Measurements from ENCODE around the gene GNG3. TPM values are rescaled to one million over a fixed set of nuclear protein-coding genes. Genes with fewer than 3 reads are reported as not detected.

The GNG3 gene
- total RNA-seq, 1 donor from 2014 or later, result not detected

DNA sequence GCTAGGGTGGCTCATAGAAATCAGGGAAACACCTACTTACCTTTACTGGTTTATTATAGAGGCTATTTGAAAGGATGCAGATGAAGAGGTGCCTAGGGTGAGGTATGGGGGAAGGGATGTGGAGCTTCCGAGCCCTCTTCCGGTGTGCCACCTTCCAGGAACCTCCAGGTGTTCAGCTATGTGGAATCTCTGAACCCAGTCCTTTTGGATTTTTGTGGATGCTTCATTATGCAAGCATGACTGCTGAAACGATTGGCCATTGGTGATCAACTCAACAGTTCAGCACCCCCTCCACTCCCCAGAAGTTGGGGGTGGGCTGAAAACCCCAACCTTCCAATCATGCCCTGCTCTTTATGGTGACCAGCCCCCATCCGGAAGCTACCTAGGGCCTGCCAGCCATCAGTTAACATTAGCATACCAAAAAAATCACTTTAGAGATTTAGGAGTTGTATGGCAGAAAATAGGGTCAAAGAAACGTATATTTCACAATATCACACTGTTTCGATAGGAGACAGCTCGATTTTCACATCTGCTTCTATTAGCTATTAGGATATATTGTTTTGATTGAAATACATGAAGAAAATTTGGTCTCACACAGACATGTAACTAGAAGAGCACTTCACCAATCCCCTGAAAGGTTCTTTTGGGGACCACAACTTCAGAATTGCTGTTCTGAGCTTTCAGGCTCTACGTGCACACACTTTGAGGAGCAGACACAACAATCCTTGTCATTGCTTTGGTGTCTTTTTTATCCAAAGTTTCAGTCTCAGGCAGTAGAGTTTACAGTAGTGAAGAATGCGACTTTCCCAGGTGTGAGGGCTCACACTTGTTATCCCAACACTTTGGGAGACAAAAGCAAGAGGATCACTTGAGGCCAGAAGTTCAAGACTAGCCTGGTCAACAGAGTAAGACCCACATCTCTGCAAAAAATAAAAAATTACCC, 50.6 kb downstream of the GNG3 start:
- H3K4me3 ChIP-seq, result no peak overlapping the region
- ATAC-seq, result no peak

More for the DNA sequence above, 50.6 kb downstream of the GNG3 start:
- Histone ChIP-seq H3K36me3 (no peaks in the 10 kb centered on the region), H3K4me1 (peaks cover 22% of the 10 kb centered on the region), H3K27ac (no peak overlapping the region), H3K9me3 (no peaks in the 10 kb centered on the region), H3K27me3 (ENCODE audit: low read depth) (no peaks in the 10 kb centered on the region)
- TF ChIP-seq, protein P1, sequence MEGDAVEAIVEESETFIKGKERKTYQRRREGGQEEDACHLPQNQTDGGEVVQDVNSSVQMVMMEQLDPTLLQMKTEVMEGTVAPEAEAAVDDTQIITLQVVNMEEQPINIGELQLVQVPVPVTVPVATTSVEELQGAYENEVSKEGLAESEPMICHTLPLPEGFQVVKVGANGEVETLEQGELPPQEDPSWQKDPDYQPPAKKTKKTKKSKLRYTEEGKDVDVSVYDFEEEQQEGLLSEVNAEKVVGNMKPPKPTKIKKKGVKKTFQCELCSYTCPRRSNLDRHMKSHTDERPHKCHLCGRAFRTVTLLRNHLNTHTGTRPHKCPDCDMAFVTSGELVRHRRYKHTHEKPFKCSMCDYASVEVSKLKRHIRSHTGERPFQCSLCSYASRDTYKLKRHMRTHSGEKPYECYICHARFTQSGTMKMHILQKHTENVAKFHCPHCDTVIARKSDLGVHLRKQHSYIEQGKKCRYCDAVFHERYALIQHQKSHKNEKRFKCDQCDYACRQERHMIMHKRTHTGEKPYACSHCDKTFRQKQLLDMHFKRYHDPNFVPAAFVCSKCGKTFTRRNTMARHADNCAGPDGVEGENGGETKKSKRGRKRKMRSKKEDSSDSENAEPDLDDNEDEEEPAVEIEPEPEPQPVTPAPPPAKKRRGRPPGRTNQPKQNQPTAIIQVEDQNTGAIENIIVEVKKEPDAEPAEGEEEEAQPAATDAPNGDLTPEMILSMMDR (IDR thresholded peaks at IDR 0.05), result no peak
- intact Hi-C loops (cut with DNase I), result no loop called here
- DNase-seq, result no peak

Other genes starting within 250 kb of the GNG3 start
- gene AHNAK, start 160.9 kb upstream of the GNG3 start, total RNA-seq, result 809 TPM
- 899 TPM for gene EEF1G, start 133.8 kb upstream of the GNG3 start, total RNA-seq
- 15.8 TPM for gene TUT1, start 116.2 kb upstream of the GNG3 start, total RNA-seq
- 68.4 TPM for gene MTA2, start 105.8 kb upstream of the GNG3 start, total RNA-seq
- gene EML3, start 94.9 kb upstream of the GNG3 start, total RNA-seq, result 69.3 TPM
- 5.6 TPM for gene ROM1, start 94.4 kb upstream of the GNG3 start, total RNA-seq
- 32.6 TPM for gene B3GAT3, start 85.7 kb upstream of the GNG3 start, total RNA-seq
- gene GANAB, start 61.1 kb upstream of the GNG3 start, total RNA-seq, result 228 TPM
- gene INTS5, start 54.4 kb upstream of the GNG3 start, total RNA-seq, result 18.6 TPM
- 37.1 TPM for gene C11orf98, start 42.5 kb upstream of the GNG3 start, total RNA-seq
- gene CSKMT, start 42.4 kb upstream of the GNG3 start, total RNA-seq, result 12.1 TPM
- 6.1 TPM for gene UQCC3, start 36.0 kb upstream of the GNG3 start, total RNA-seq
- 11.1 TPM for gene LBHD1, start 35.4 kb upstream of the GNG3 start, total RNA-seq
- gene UBXN1, start 28.6 kb upstream of the GNG3 start, total RNA-seq, result 116 TPM
- 3.4 TPM for gene LRRN4CL, start 18.1 kb upstream of the GNG3 start, total RNA-seq
- gene BSCL2, start 252 bp upstream of the GNG3 start, total RNA-seq, result 87.0 TPM
- gene HNRNPUL2, start 19.8 kb downstream of the GNG3 start, total RNA-seq, result 46.1 TPM
- 24.3 TPM for gene TTC9C, start 20.8 kb downstream of the GNG3 start, total RNA-seq
- gene ZBTB3, start 46.5 kb downstream of the GNG3 start, total RNA-seq, result 11.6 TPM
- 57.5 TPM for gene POLR2G, start 53.9 kb downstream of the GNG3 start, total RNA-seq
- 23.6 TPM for gene TAF6L, start 63.7 kb downstream of the GNG3 start, total RNA-seq
- gene TMEM179B, start 79.7 kb downstream of the GNG3 start, total RNA-seq, result 54.6 TPM
- gene TMEM223, start 84.3 kb downstream of the GNG3 start, total RNA-seq, result 17.2 TPM
- 93.2 TPM for gene NXF1, start 97.8 kb downstream of the GNG3 start, total RNA-seq
- gene STX5, start 124.4 kb downstream of the GNG3 start, total RNA-seq, result 42.0 TPM
- gene TEX54, start 125.2 kb downstream of the GNG3 start, total RNA-seq, result not detected
- gene WDR74, start 131.9 kb downstream of the GNG3 start, total RNA-seq, result 35.3 TPM
- gene SLC3A2, start 173.2 kb downstream of the GNG3 start, total RNA-seq, result 214 TPM
- 6.8 TPM for gene CHRM1, start 213.7 kb downstream of the GNG3 start, total RNA-seq